ENCODE measurements around the gene GPR158. TPM values are rescaled to one million over a fixed set of nuclear protein-coding genes. Genes with fewer than 3 reads are reported as not detected.
A peak's percentile ranks its signal among the peaks of the same experiment; 100 is the strongest.
"Not testable (repeated sequence)": the region's sequence is repeated elsewhere in the genome, so short reads cannot be mapped to it uniquely, and the experiment has no call there.

Gene GPR158
- total and polyA plus RNA-seq, 8 donors, result 0.06 to 1.2 (median 0.24) TPM

GRCh38 chr10:25382029-25382810, 207.4 kb downstream of the GPR158 start:
- intact Hi-C loops (cut with DNase I), result no loop called here
- no peak for DNase-seq

GRCh38 chr10:25382901-25383300, 208.1 kb downstream of the GPR158 start:
- H3K4me1 ChIP-seq; DNase-seq; ATAC-seq; H3K9me3 ChIP-seq; H3K27me3 ChIP-seq; intact Hi-C loops (cut with DNase I); H3K36me3 ChIP-seq; H3K27ac ChIP-seq; FAIRE-seq; H3K4me3 ChIP-seq: not testable (repeated sequence)
- WGBS, 2 donors, result 61% methylated on average over 8 of the region's 8 CpGs

More at GRCh38 chr10:25382029-25382810, 207.4 kb downstream of the GPR158 start:
- 28 to 37% methylated on average over 7 of the region's 7 CpGs for WGBS, 2 donors
- FAIRE-seq, result no peak
- no peak overlapping the region for H3K27ac ChIP-seq
- no peak for ATAC-seq
- no peaks in the 10 kb centered on the region for H3K9me3 ChIP-seq
- TF ChIP-seq CTCF (IDR thresholded peaks at IDR 0.05), result no peak
- no peaks in the 10 kb centered on the region for H3K4me1 ChIP-seq
- no peaks in the 10 kb centered on the region for H3K27me3 ChIP-seq
- H3K4me3 ChIP-seq, result no peak overlapping the region
- no peaks in the 10 kb centered on the region for H3K36me3 ChIP-seq

- ATAC-seq, result no peak
- TF ChIP-seq CTCF (IDR thresholded peaks at IDR 0.05), result no peak
- Histone ChIP-seq H3K27me3 (no peaks in the 10 kb centered on the region), H3K36me3 (no peaks in the 10 kb centered on the region), H3K4me1 (no peaks in the 10 kb centered on the region), H3K9me3 (no peaks in the 10 kb centered on the region), H3K4me3 (no peak overlapping the region), H3K27ac (no peak overlapping the region)
- intact Hi-C loops (cut with DNase I), result no loop called here
- FAIRE-seq, result no peak
- no peak for DNase-seq
Observed at GRCh38 chr10:25383686-25384085, 208.9 kb downstream of the GPR158 start.

- no peak for FAIRE-seq
Observed at GRCh38 chr10:25384618-25385017, 209.8 kb downstream of the GPR158 start.

GRCh38 chr10:25388188-25388861, 213.5 kb downstream of the GPR158 start:
- Histone ChIP-seq H3K36me3 (no peaks in the 10 kb centered on the region), H3K4me3 (no peak overlapping the region), H3K27ac (no peak overlapping the region), H3K27me3 (no peaks in the 10 kb centered on the region), H3K9me3 (no peaks in the 10 kb centered on the region), H3K4me1 (no peaks in the 10 kb centered on the region)
- no peak for FAIRE-seq
- intact Hi-C loops (cut with DNase I), result no loop called here
- 80 to 84% methylated on average over 7 of the region's 7 CpGs for WGBS, 2 donors
- peak in 2 of 6 donors; percentile 41 to 48 for DNase-seq
- ATAC-seq, result no peak
- no peak for TF ChIP-seq CTCF (IDR thresholded peaks at IDR 0.05)

More at GRCh38 chr10:25384618-25385017, 209.8 kb downstream of the GPR158 start:
- DNase-seq, result no peak
- no peaks in the 10 kb centered on the region for H3K9me3 ChIP-seq
- no peaks in the 10 kb centered on the region for H3K4me1 ChIP-seq
- 35 to 50% methylated on average over 3 of the region's 3 CpGs for WGBS, 2 donors
- no peak overlapping the region for H3K4me3 ChIP-seq
- no peaks in the 10 kb centered on the region for H3K27me3 ChIP-seq
- H3K36me3 ChIP-seq, result no peaks in the 10 kb centered on the region
- intact Hi-C loops (cut with DNase I), result no loop called here
- H3K27ac ChIP-seq, result no peak overlapping the region
- no peak for ATAC-seq
- no peak for TF ChIP-seq CTCF (IDR thresholded peaks at IDR 0.05)
